Measurements from ENCODE around the gene UPK1B. TPM values are rescaled to one million over a fixed set of nuclear protein-coding genes. Genes with fewer than 3 reads are reported as not detected.

The UPK1B gene
- total RNA-seq, 1 experiment from 2014 or later = 0.42 TPM

DNA sequence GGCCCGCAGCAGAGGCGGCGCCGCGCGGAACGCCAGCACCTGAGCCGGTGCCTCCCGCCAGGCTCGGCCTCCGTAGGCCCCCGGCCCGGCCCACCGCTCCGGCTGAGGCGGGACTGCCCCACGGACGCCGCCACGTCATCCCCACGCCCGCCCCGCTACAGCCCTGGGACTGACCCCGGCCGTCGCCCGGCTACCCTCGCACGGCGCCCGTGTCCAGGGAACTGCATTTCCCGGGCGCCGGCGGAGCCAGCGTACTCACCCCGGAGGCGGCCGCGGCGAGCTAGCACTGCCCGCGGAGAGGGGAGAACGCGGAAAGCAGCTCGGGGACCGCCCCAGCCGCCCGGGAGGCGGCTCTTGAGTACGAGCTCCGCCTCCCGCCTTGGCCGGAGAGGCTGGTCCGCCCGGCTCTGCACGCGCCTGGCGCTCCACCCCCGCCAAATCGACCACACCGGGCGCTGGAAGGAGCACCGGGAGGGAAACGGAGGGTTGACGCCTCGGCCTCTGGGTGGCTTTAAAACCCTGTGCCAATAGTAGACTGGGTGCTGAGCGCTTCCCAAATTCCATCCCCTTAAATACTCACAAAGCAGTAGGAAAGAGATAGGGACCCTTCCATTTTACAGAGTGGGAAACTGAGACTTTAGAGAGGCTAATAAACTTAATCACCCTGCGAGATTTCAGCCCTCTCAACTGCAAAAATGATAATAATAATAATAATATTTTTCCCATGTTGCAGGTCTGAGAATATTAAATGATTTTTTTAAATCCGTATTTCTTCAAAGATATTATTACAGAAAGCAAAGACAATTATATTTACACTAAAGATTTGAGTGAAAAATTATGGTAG, 67.4 kb downstream of the UPK1B start, which contains the start of gene B4GALT4:
Gene B4GALT4 (minus strand): TSS at position 288 of the 844 bp plus-strand sequence. CDS start 10,779 bp downstream, outside the sequence.
- Mint-ChIP-seq H3K27me3 (ENCODE audit: low read depth) (no peaks in the 10 kb centered on the region), H3K4me3 (peak within 1 kb of the TSS; percentile 85), H3K36me3 (peaks cover 15% of the 10 kb centered on the region), H3K4me1 (peaks cover 13% of the 10 kb centered on the region), H3K27ac (peak within 1 kb of the TSS; percentile 91), H3K9me3 (peaks cover 5% of the 10 kb centered on the region; the same call in 1 of the 2 replicates)
- DNase-seq (ENCODE audit: low spot score) (peak; percentile 90), ATAC-seq (peak; percentile 94)
- ChIA-PET POLR2A (interaction anchor here (0.6 to 1.8 kb wide), 8 partner anchors 30 to 148 kb away, joined by 3 to 8 read pairs (median 4); partner anchors contain the start of gene ARHGAP31), CTCF (interaction anchor here (0.6 to 2.2 kb wide), 55 partner anchors 8 to 502 kb away, joined by 3 to 28 read pairs (median 5); partner anchors contain the start of genes IGSF11, TEX55, TMEM39A and UPK1B)
- TF ChIP-seq, protein P1, sequence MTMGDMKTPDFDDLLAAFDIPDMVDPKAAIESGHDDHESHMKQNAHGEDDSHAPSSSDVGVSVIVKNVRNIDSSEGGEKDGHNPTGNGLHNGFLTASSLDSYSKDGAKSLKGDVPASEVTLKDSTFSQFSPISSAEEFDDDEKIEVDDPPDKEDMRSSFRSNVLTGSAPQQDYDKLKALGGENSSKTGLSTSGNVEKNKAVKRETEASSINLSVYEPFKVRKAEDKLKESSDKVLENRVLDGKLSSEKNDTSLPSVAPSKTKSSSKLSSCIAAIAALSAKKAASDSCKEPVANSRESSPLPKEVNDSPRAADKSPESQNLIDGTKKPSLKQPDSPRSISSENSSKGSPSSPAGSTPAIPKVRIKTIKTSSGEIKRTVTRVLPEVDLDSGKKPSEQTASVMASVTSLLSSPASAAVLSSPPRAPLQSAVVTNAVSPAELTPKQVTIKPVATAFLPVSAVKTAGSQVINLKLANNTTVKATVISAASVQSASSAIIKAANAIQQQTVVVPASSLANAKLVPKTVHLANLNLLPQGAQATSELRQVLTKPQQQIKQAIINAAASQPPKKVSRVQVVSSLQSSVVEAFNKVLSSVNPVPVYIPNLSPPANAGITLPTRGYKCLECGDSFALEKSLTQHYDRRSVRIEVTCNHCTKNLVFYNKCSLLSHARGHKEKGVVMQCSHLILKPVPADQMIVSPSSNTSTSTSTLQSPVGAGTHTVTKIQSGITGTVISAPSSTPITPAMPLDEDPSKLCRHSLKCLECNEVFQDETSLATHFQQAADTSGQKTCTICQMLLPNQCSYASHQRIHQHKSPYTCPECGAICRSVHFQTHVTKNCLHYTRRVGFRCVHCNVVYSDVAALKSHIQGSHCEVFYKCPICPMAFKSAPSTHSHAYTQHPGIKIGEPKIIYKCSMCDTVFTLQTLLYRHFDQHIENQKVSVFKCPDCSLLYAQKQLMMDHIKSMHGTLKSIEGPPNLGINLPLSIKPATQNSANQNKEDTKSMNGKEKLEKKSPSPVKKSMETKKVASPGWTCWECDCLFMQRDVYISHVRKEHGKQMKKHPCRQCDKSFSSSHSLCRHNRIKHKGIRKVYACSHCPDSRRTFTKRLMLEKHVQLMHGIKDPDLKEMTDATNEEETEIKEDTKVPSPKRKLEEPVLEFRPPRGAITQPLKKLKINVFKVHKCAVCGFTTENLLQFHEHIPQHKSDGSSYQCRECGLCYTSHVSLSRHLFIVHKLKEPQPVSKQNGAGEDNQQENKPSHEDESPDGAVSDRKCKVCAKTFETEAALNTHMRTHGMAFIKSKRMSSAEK (CRISPR knock-in tag; IDR thresholded peaks at IDR 0.05; ENCODE audit: borderline replicate concordance) = no peak
- TF ChIP-seq ELF4 (CRISPR knock-in tag; IDR thresholded peaks at IDR 0.05; ENCODE audit: low read depth) (peak; percentile 52; the same call in 1 of the 2 replicates), TP53 (CRISPR knock-in tag; IDR thresholded peaks at IDR 0.05) (peak; percentile 80; the same call in 1 of the 2 replicates), JUN (CRISPR knock-in tag; IDR thresholded peaks at IDR 0.05) (no peak), ATF1 (CRISPR knock-in tag; IDR thresholded peaks at IDR 0.05) (no peak), ZNF263 (CRISPR knock-in tag; IDR thresholded peaks at IDR 0.05; ENCODE audit: low read depth) (0 out of 2 replicates have a peak, but pooled peaks have one; percentile 14), GTF2I (CRISPR knock-in tag; conservative IDR thresholded peaks at IDR 0.05) (peak; percentile 82), ESRRA (CRISPR knock-in tag; IDR thresholded peaks at IDR 0.05; ENCODE audit: borderline replicate concordance) (peak; percentile 42; the same call in 1 of the 2 replicates), HMGA2 (CRISPR knock-in tag; IDR thresholded peaks at IDR 0.05) (peak; percentile 71), NR2C2 (CRISPR knock-in tag; IDR thresholded peaks at IDR 0.05) (no peak), TEAD1 (CRISPR knock-in tag; IDR thresholded peaks at IDR 0.05) (0 out of 2 replicates have a peak, but pooled peaks have one; percentile 36), NFE2L1 (CRISPR knock-in tag; IDR thresholded peaks at IDR 0.05) (peak; percentile 68; the same call in 1 of the 2 replicates), FOXJ3 (CRISPR knock-in tag; IDR thresholded peaks at IDR 0.05; ENCODE audit: borderline replicate concordance) (no peak), ZNF416 (CRISPR knock-in tag; IDR thresholded peaks at IDR 0.05) (peak; percentile 31; the same call in 1 of the 2 replicates), ZNF317 (CRISPR knock-in tag; IDR thresholded peaks at IDR 0.05; ENCODE audit: borderline replicate concordance, low read depth) (0 out of 2 replicates have a peak, but pooled peaks have one; percentile 41)
- TF ChIP-seq, protein P2, sequence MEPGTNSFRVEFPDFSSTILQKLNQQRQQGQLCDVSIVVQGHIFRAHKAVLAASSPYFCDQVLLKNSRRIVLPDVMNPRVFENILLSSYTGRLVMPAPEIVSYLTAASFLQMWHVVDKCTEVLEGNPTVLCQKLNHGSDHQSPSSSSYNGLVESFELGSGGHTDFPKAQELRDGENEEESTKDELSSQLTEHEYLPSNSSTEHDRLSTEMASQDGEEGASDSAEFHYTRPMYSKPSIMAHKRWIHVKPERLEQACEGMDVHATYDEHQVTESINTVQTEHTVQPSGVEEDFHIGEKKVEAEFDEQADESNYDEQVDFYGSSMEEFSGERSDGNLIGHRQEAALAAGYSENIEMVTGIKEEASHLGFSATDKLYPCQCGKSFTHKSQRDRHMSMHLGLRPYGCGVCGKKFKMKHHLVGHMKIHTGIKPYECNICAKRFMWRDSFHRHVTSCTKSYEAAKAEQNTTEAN (CRISPR knock-in tag; IDR thresholded peaks at IDR 0.05) = 0 out of 2 replicates have a peak, but pooled peaks have one; percentile 56
- TF ChIP-seq, protein P3, sequence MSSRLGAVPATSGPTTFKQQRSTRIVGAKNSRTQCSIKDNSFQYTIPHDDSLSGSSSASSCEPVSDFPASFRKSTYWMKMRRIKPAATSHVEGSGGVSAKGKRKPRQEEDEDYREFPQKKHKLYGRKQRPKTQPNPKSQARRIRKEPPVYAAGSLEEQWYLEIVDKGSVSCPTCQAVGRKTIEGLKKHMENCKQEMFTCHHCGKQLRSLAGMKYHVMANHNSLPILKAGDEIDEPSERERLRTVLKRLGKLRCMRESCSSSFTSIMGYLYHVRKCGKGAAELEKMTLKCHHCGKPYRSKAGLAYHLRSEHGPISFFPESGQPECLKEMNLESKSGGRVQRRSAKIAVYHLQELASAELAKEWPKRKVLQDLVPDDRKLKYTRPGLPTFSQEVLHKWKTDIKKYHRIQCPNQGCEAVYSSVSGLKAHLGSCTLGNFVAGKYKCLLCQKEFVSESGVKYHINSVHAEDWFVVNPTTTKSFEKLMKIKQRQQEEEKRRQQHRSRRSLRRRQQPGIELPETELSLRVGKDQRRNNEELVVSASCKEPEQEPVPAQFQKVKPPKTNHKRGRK (CRISPR knock-in tag; IDR thresholded peaks at IDR 0.05; ENCODE audit: borderline replicate concordance) = peak; percentile 63; the same call in 1 of the 2 replicates
- TF ChIP-seq, protein P4, sequence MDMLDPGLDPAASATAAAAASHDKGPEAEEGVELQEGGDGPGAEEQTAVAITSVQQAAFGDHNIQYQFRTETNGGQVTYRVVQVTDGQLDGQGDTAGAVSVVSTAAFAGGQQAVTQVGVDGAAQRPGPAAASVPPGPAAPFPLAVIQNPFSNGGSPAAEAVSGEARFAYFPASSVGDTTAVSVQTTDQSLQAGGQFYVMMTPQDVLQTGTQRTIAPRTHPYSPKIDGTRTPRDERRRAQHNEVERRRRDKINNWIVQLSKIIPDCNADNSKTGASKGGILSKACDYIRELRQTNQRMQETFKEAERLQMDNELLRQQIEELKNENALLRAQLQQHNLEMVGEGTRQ (CRISPR knock-in tag; IDR thresholded peaks at IDR 0.05) = peak; percentile 3; the same call in 1 of the 2 replicates
- TF ChIP-seq, protein P5, sequence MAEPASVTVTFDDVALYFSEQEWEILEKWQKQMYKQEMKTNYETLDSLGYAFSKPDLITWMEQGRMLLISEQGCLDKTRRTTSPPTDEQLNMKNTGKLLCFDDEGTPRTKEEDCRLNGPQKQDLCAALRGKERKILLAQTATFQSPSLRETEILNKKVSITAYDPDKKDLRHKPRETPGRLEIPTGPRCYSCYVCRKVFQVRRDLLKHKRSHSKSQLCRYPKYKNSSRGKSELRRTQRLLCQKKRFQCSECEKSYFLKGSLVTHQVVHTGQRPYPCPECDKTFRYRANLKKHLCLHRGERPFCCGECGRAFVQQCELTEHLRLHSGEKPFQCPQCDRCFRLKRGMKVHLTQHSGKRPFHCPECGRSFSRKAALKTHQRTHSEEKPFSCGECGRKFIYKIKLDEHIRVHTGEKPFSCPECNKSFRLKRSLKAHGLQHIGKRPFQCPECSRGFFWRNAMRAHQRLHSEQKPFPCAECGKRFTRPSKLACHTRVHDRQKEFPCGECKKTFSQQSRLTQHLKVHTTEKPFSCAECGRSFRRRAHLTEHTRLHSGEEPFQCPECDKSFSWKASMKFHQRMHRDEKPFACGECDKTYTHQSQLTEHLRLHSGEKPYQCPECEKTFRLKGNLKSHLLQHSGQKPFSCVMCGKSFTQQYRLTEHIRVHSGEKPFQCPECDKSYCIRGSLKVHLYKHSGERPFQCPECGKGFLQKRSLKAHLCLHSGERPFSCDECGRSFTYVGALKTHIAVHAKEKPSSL (CRISPR knock-in tag; conservative IDR thresholded peaks at IDR 0.05) = no peak
- TF ChIP-seq, protein P6, sequence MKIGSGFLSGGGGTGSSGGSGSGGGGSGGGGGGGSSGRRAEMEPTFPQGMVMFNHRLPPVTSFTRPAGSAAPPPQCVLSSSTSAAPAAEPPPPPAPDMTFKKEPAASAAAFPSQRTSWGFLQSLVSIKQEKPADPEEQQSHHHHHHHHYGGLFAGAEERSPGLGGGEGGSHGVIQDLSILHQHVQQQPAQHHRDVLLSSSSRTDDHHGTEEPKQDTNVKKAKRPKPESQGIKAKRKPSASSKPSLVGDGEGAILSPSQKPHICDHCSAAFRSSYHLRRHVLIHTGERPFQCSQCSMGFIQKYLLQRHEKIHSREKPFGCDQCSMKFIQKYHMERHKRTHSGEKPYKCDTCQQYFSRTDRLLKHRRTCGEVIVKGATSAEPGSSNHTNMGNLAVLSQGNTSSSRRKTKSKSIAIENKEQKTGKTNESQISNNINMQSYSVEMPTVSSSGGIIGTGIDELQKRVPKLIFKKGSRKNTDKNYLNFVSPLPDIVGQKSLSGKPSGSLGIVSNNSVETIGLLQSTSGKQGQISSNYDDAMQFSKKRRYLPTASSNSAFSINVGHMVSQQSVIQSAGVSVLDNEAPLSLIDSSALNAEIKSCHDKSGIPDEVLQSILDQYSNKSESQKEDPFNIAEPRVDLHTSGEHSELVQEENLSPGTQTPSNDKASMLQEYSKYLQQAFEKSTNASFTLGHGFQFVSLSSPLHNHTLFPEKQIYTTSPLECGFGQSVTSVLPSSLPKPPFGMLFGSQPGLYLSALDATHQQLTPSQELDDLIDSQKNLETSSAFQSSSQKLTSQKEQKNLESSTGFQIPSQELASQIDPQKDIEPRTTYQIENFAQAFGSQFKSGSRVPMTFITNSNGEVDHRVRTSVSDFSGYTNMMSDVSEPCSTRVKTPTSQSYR (CRISPR knock-in tag; IDR thresholded peaks at IDR 0.05) = peak; percentile 52; the same call in 1 of the 2 replicates
- TF ChIP-seq, protein P7, sequence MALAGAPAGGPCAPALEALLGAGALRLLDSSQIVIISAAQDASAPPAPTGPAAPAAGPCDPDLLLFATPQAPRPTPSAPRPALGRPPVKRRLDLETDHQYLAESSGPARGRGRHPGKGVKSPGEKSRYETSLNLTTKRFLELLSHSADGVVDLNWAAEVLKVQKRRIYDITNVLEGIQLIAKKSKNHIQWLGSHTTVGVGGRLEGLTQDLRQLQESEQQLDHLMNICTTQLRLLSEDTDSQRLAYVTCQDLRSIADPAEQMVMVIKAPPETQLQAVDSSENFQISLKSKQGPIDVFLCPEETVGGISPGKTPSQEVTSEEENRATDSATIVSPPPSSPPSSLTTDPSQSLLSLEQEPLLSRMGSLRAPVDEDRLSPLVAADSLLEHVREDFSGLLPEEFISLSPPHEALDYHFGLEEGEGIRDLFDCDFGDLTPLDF (CRISPR knock-in tag; IDR thresholded peaks at IDR 0.05) = no peak

All from WTC11 (cell line).